GM23248 (cell line): ENCODE data around the gene CHRNG. TPM values are rescaled to one million over a fixed set of nuclear protein-coding genes. Genes with fewer than 3 reads are reported as not detected.

Experiments
- DNase-seq: peaks from one replicate; pipeline ENCODE4 v3.0.0-alpha.2; 2015
- H2AFZ ChIP-seq: fragments of 200-600 bp; sonication (generic); 2 replicates; pipeline ENCODE4 v1.6.1; 2016; ENCODE audit warnings: antibody characterized with exemption
- H3F3A ChIP-seq: fragments of 200-600 bp; sonication (generic); 2 replicates; pipeline ENCODE4 v1.6.1; 2016; ENCODE audit warnings: mild to moderate bottlenecking, antibody characterized with exemption, mixed run types; ENCODE audit not compliant: insufficient read depth
- H3K27ac ChIP-seq: fragments of 200-600 bp; sonication (generic); 2 replicates; pipeline ENCODE4 v1.5.1; 2016; ENCODE audit warnings: mild to moderate bottlenecking
- H3K27me3 ChIP-seq: fragments of 200-600 bp; sonication (generic); replicated peaks from 2 replicates; pipeline ENCODE4 v1.6.1; 2016; ENCODE audit warnings: mild to moderate bottlenecking; ENCODE audit not compliant: insufficient read depth
- H3K36me3 ChIP-seq: fragments of 200-600 bp; sonication (generic); 2 replicates; pipeline ENCODE4 v1.6.1; 2016; ENCODE audit warnings: low read depth, mild to moderate bottlenecking
- H3K4me1 ChIP-seq: fragments of 200-600 bp; sonication (generic); 2 replicates; pipeline ENCODE4 v1.6.1; 2016; ENCODE audit warnings: mild to moderate bottlenecking; ENCODE audit not compliant: insufficient read depth
- H3K4me2 ChIP-seq: fragments of 200-600 bp; sonication (generic); one replicate; pipeline ENCODE4 v1.6.1; 2016; ENCODE audit warnings: mild to moderate bottlenecking; ENCODE audit not compliant: unreplicated experiment
- H3K4me3 ChIP-seq: fragments of 200-600 bp; sonication (generic); 2 replicates; pipeline ENCODE4 v1.5.1; 2016; ENCODE audit warnings: mild to moderate bottlenecking
- H3K79me2 ChIP-seq: fragments of 200-600 bp; sonication (generic); 2 replicates; pipeline ENCODE4 v1.6.1; 2016; ENCODE audit warnings: mild to moderate bottlenecking; ENCODE audit not compliant: insufficient read depth
- H3K9ac ChIP-seq: fragments of 200-600 bp; sonication (generic); 2 replicates; pipeline ENCODE4 v1.6.1; 2016; ENCODE audit warnings: mild to moderate bottlenecking
- H3K9me2 ChIP-seq: fragments of 200-600 bp; sonication (generic); 2 replicates; pipeline ENCODE4 v1.6.1; 2016; ENCODE audit warnings: mixed run types, mild to moderate bottlenecking, moderate library complexity; ENCODE audit not compliant: insufficient read depth
- H3K9me3 ChIP-seq: fragments of 200-600 bp; sonication (generic); one replicate; pipeline ENCODE4 v1.6.1; 2017; ENCODE audit warnings: low read depth
- H4K20me1 ChIP-seq: fragments of 200-600 bp; sonication (generic); 2 replicates; pipeline ENCODE4 v1.6.0; 2016; ENCODE audit not compliant: insufficient read depth
- EZH2 ChIP-seq: fragments of 200-600 bp; sonication (generic); IDR thresholded peaks from 2 replicates; pipeline ENCODE4 v1.6.1; 2018; ENCODE audit warnings: antibody characterized with exemption, mild to moderate bottlenecking; ENCODE audit not compliant: insufficient read depth, poor library complexity, severe bottlenecking
- EZH2phosphoT487 ChIP-seq: fragments of 200-600 bp; sonication (generic); IDR thresholded peaks from 2 replicates; pipeline ENCODE4 v1.6.1; 2018; ENCODE audit warnings: antibody characterized with exemption, moderate library complexity, mild to moderate bottlenecking, low read depth; ENCODE audit not compliant: insufficient read depth
- WGBS, 2 experiments: methylation state at CpG; one replicate each; pipeline ENCODE4 v1.1.6; 2015 to 2017; ENCODE audit warnings: low lambda C conversion rate in 2 of 2, low coverage in 1 of 2; ENCODE audit errors: missing lambda C conversion rate in 2 of 2; 5-methylcytosine and 5-hydroxymethylcytosine counted together
- in situ Hi-C: fragments of 300-500 bp; cut with MboI; formaldehyde crosslinking; loops from 2 replicates; pipeline ENCODE4 v1.15.0; 2020
- polyA plus RNA-seq: library from polyadenylated mRNA; unstranded; fragments of >200 nt; fragmentation: Nextera tagmentation; extraction: Ambion mirVana; gene quantifications from 2 replicates; pipeline ENCODE4 v1.2.1, GENCODE V29; 2016
- total RNA-seq: library from RNA; depleted of rRNA; stranded (reverse); fragments of >200 nt; shearing (Covaris generic); gene quantifications from 2 replicates; pipeline ENCODE4 v1.2.3, GENCODE V29; 2014

CHRNG gene
- total and polyA plus RNA-seq, 2 experiments from 2014 or later = not detected

DNA sequence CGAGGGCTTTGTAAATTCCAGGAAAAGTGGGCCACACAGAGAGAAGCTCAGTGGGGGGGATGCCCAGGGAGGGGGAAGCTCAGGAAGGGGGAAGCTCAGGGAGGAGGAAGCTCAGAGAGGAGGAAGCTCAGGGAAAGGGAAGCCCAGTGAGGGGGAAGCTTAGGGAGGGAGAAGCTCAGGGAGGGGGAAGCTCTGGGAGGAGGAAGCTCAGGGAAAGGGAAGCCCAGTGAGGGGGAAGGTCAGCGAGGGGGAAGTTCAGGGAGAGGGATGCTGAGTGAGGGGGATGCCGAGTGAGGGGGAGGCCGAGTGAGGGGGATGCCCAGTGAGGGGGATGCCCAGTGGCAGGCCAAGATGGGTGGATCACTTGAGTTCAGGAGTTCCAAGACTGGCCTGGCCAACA lies 821 bp upstream of the CHRNG start:
- H3K4me1 ChIP-seq = no peaks in the 10 kb centered on the region
- no peak overlapping the region for H3K9ac ChIP-seq
- in situ Hi-C loops = loop anchor here (25.0 kb wide), 1 partner anchor 626 kb away; no protein-coding TSS in a partner anchor
- WGBS, 2 experiments = 15% methylated on average over 4 of the region's 4 CpGs; no CpG with 5 or more reads in 1 of the 2 experiments
- no peak for DNase-seq
- H3K27me3 ChIP-seq = no peaks in the 10 kb centered on the region
- H3K27ac ChIP-seq = no peak overlapping the region
- no peak for TF ChIP-seq EZH2phosphoT487
- H4K20me1 ChIP-seq = no peaks in the 10 kb centered on the region
- H2AFZ ChIP-seq = no peak overlapping the region
- H3K36me3 ChIP-seq = no peaks in the 10 kb centered on the region
- no peaks in the 10 kb centered on the region for H3F3A ChIP-seq
- H3K9me3 ChIP-seq = no peaks in the 10 kb centered on the region
- no peaks in the 10 kb centered on the region for H3K9me2 ChIP-seq
- H3K79me2 ChIP-seq = no peaks in the 10 kb centered on the region
- H3K4me3 ChIP-seq = no peak overlapping the region
- no peak overlapping the region for H3K4me2 ChIP-seq

GRCh38 chr2:232540441-232541041 lies 1.0 kb downstream of the CHRNG start:
- Histone ChIP-seq H3K27me3 (no peaks in the 10 kb centered on the region), H3K4me3 (no peak overlapping the region), H3K9me2 (no peaks in the 10 kb centered on the region), H2AFZ (no peak overlapping the region), H3K9ac (no peak overlapping the region), H3K4me2 (no peak overlapping the region), H3K27ac (no peak overlapping the region), H4K20me1 (no peaks in the 10 kb centered on the region), H3F3A (no peaks in the 10 kb centered on the region), H3K9me3 (no peaks in the 10 kb centered on the region), H3K79me2 (no peaks in the 10 kb centered on the region), H3K4me1 (no peaks in the 10 kb centered on the region), H3K36me3 (no peaks in the 10 kb centered on the region)
- no peak for DNase-seq
- TF ChIP-seq EZH2phosphoT487 (no peak), EZH2 (no peak)
- in situ Hi-C loops = loop anchor here (25.0 kb wide), 1 partner anchor 628 kb away; no protein-coding TSS in a partner anchor
- WGBS, 2 experiments = 61 to 65% methylated on average over 17 of the region's 17 CpGs

DNA sequence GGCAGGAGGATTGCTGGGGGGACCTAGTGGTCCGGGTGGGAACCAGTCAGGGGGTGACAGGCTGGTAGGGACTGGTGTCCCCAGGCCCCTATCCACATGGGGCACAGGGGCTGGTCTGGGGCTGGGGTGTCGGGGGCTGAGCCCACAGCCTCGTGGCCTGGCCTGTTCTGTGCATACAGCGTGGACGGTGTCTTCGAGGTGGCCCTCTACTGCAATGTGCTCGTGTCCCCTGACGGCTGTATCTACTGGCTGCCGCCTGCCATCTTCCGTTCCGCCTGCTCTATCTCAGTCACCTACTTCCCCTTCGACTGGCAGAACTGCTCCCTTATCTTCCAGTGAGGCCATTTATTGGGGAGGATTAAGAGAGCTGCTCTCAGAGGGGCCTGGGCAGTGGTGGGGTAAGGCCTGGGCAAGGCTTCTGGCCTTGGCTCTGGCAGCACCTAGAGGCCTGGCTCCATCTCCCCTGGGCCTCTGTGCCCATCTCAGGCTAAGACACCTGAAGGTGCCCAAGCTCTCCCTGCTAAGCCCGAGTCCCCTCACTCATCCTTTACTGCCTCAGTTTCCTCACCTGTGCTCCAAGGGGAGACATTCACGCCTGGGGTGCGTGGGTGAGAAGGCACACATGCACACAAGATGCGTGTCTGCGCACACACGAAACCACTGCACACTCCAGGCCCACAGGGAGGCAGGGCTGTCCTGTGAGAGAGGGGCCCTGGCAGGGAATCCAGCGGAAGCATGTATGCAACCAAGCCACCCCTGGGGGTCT lies 1.9 kb downstream of the CHRNG start:
- Histone ChIP-seq H3K9me2 (no peaks in the 10 kb centered on the region), H3K4me2 (no peak overlapping the region), H2AFZ (no peak overlapping the region), H3K27ac (no peak overlapping the region), H3K9me3 (no peaks in the 10 kb centered on the region), H3K27me3 (no peaks in the 10 kb centered on the region), H3K9ac (no peak overlapping the region), H3F3A (no peaks in the 10 kb centered on the region), H3K4me1 (no peaks in the 10 kb centered on the region), H3K4me3 (no peak overlapping the region), H3K36me3 (no peaks in the 10 kb centered on the region), H3K79me2 (0 out of 2 replicates have a peak, but pooled peaks cover 2% of the 10 kb centered on the region), H4K20me1 (no peaks in the 10 kb centered on the region)
- no peak for TF ChIP-seq EZH2phosphoT487
- DNase-seq = no peak
- 43 to 47% methylated on average over 12 to 18 of the region's 19 CpGs for WGBS, 2 experiments
- in situ Hi-C loops = loop anchor here (25.0 kb wide), 1 partner anchor 629 kb away; no protein-coding TSS in a partner anchor

GRCh38 chr2:232541961-232542714 lies 2.6 kb downstream of the CHRNG start:
- Histone ChIP-seq H3K27ac (no peak overlapping the region), H3K36me3 (no peaks in the 10 kb centered on the region), H3K27me3 (no peaks in the 10 kb centered on the region), H4K20me1 (no peaks in the 10 kb centered on the region), H3K9ac (no peak overlapping the region), H3K4me3 (no peak overlapping the region), H3K4me2 (no peak overlapping the region), H3K9me3 (no peaks in the 10 kb centered on the region), H2AFZ (no peak overlapping the region), H3K79me2 (peaks cover 9% of the 10 kb centered on the region; the same call in 1 of the 2 replicates), H3F3A (no peaks in the 10 kb centered on the region), H3K4me1 (no peaks in the 10 kb centered on the region), H3K9me2 (no peaks in the 10 kb centered on the region)
- WGBS, 2 experiments = 52 to 53% methylated on average over 9 of the region's 9 CpGs
- no peak for DNase-seq
- no peak for TF ChIP-seq EZH2phosphoT487
- in situ Hi-C loops = loop anchor here (25.0 kb wide), 1 partner anchor 630 kb away; no protein-coding TSS in a partner anchor
